Coronary artery (tissue), 2 donors: Measurements from ENCODE around the gene ZSCAN16.

Experiments used
- DNase-seq: peaks from one replicate; pipeline ENCODE4 v3.0.0-alpha.2; 2017; ENCODE audit warnings: low spot score
- H3K27ac ChIP-seq, 2 donors: fragments of 200-600 bp; sonication (generic); one replicate each; pipeline ENCODE4 v1.5.1; 2016 to 2019
- H3K4me3 ChIP-seq: fragments of 200-600 bp; sonication (generic); 2 replicates; pipeline ENCODE4 v1.5.1; 2016; ENCODE audit warnings: mild to moderate bottlenecking, moderate library complexity
- TF ChIP-seq, protein P1 (sequence below): fragments of 200-600 bp; sonication (generic); IDR thresholded peaks from one replicate; pipeline ENCODE4 v1.5.1; 2019; ENCODE audit warnings: antibody characterized with exemption

The ZSCAN16 gene

DNA sequence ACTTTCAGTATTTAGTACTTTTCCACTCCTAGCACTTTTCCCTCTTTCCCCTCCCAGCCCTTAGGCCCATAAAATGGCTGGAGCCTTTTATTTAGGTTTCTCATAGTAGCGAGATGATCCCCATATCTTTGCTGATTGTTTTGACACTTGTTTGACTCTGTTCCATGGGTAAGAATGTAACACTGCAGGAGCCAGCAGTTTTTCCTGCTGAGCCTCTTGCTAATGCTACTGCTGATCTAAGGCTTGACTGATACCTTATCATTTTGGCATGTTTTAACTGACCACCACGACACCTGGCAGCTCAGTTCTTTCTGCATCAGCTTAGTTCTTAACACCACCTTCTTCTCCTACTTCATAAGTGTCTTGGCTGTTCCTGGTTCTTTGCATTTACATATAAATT is 46.9 kb downstream of the ZSCAN16 start:
- TF ChIP-seq, protein P1, sequence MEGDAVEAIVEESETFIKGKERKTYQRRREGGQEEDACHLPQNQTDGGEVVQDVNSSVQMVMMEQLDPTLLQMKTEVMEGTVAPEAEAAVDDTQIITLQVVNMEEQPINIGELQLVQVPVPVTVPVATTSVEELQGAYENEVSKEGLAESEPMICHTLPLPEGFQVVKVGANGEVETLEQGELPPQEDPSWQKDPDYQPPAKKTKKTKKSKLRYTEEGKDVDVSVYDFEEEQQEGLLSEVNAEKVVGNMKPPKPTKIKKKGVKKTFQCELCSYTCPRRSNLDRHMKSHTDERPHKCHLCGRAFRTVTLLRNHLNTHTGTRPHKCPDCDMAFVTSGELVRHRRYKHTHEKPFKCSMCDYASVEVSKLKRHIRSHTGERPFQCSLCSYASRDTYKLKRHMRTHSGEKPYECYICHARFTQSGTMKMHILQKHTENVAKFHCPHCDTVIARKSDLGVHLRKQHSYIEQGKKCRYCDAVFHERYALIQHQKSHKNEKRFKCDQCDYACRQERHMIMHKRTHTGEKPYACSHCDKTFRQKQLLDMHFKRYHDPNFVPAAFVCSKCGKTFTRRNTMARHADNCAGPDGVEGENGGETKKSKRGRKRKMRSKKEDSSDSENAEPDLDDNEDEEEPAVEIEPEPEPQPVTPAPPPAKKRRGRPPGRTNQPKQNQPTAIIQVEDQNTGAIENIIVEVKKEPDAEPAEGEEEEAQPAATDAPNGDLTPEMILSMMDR = no peak
- DNase-seq = no peak
- no peak overlapping the region for H3K4me3 ChIP-seq
- H3K27ac ChIP-seq = no peak overlapping the region

DNA sequence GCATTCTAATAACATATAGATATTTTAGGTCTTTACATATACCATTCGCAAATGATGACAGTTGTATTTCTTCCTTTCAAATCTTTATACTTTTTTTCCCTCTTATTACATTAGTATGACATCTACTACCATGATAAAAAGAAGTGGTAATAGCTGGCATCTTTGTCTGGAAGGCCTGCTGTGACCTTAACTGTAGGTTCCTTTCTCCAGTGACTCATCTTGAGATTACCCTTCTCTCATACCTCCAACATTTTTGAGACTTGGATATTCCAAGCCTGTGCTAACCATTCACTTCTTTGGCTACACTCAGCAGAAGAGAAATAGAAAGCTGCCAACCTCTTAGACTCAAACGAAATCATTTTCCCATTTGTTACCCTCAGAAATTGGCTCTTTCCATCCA is 47.6 kb downstream of the ZSCAN16 start:
- TF ChIP-seq, protein P1 = no peak
- Histone ChIP-seq H3K4me3 (no peak overlapping the region), H3K27ac (no peak overlapping the region)
- no peak for DNase-seq

DNA sequence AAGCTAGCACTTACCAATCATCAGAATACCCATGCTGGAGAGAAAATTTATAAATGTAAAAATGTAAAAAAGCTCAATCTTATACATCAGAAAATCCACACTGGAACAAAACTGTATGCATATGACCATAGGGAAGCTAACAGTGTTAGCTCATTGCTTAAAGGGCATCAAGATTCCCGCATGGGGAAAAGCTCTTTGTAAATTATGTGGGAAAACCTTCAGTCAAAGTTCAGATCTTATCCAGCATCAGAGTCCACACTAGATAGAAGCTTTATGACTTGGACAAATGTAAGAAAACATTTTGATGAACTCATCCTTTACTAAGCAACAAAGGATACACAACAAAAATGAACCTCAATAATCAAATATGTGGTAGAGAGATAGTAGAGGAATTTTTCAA is 52.0 kb downstream of the ZSCAN16 start:
- H3K27ac ChIP-seq = no peak overlapping the region
- DNase-seq = no peak
- H3K4me3 ChIP-seq = no peak overlapping the region
- TF ChIP-seq, protein P1 = no peak
